HEK293 (cell line): Measurements from ENCODE around the gene USP9Y.
"Not testable (repeated sequence)": the region's sequence is repeated elsewhere in the genome, so short reads cannot be mapped to it uniquely, and the experiment has no call there.

Source experiments
- CTCF ChIA-PET: fragments of 350-600 bp; formaldehyde crosslinking; extraction: SDS; loops from one replicate; lab custom pipeline; 2021; ENCODE audit warnings: antibody characterized with exemption; lab: Yijun Ruan, JAX
- POLR2A ChIA-PET: fragments of 300-600 bp; formaldehyde crosslinking; extraction: SDS; loops from one replicate; lab custom pipeline; 2020; ENCODE audit warnings: antibody characterized with exemption, inconsistent platforms; lab: Yijun Ruan, JAX
- H3K27ac ChIP-seq: fragments of 200-500 bp; sonication (Bioruptor generic); 2 replicates; pipeline ENCODE4 v1.5.1; 2014; ENCODE audit warnings: low read depth, low read length, control low read depth, inconsistent platforms; ENCODE audit errors: extremely low read depth
- H3K36me3 ChIP-seq, 2 experiments: fragments of 200-500 bp in 1 of 2; sonication (Bioruptor generic) in 1 of 2; 1 replicate in 1 of 2; 2 replicates in 1 of 2; pipeline ENCODE4 v1.5.1; 2014 to 2017; ENCODE audit warnings: inconsistent platforms in 2 of 2, low read length in 2 of 2; ENCODE audit not compliant: control insufficient read depth in 2 of 2, insufficient read depth in 1 of 2
- H3K4me1 ChIP-seq: fragments of 200-500 bp; sonication (Bioruptor generic); 2 replicates; pipeline ENCODE4 v1.5.1; 2014; ENCODE audit warnings: mild to moderate bottlenecking, low read length, inconsistent platforms; ENCODE audit not compliant: control insufficient read depth, insufficient read depth
- H3K4me3 ChIP-seq: 2 replicates; pipeline ENCODE4 v1.5.1; 2011; ENCODE audit warnings: low read depth, mild to moderate bottlenecking, control low read depth, low read length, moderate library complexity
- H3K9me3 ChIP-seq: fragments of 200-500 bp; sonication (Bioruptor generic); 2 replicates; pipeline ENCODE4 v1.5.1; 2014; ENCODE audit warnings: low read depth, low read length, inconsistent platforms; ENCODE audit not compliant: control insufficient read depth, insufficient read depth
- SALL2 ChIP-seq: fragments of 450-650 bp; formaldehyde crosslinking; IDR thresholded peaks from 2 replicates; pipeline ENCODE4 v1.5.0; 2017; ENCODE audit warnings: missing biosample characterization, mild to moderate bottlenecking, missing genetic modification characterization, borderline replicate concordance
- ZFP41 ChIP-seq: fragments of 450-650 bp; formaldehyde crosslinking; IDR thresholded peaks from 2 replicates; pipeline ENCODE4 v1.5.1; 2016; ENCODE audit warnings: missing biosample characterization, missing genetic modification characterization, borderline replicate concordance
- ZNF155 ChIP-seq: fragments of 450-650 bp; formaldehyde crosslinking; IDR thresholded peaks from 2 replicates; pipeline ENCODE4 v1.5.1; 2016; ENCODE audit warnings: missing biosample characterization, missing genetic modification characterization
- ZNF174 ChIP-seq: fragments of 450-650 bp; formaldehyde crosslinking; IDR thresholded peaks from 2 replicates; pipeline ENCODE4 v1.5.0; 2017; ENCODE audit warnings: missing biosample characterization, mild to moderate bottlenecking, missing genetic modification characterization
- ZNF202 ChIP-seq: fragments of 450-650 bp; formaldehyde crosslinking; IDR thresholded peaks from 2 replicates; pipeline ENCODE4 v1.5.1; 2016; ENCODE audit warnings: missing biosample characterization, missing genetic modification characterization, borderline replicate concordance
- ZNF391 ChIP-seq: fragments of 450-650 bp; formaldehyde crosslinking; IDR thresholded peaks from 2 replicates; pipeline ENCODE4 v1.5.1; 2016; ENCODE audit warnings: low read depth, missing biosample characterization, missing genetic modification characterization, borderline replicate concordance
- ZNF449 ChIP-seq: fragments of 450-650 bp; formaldehyde crosslinking; IDR thresholded peaks from 2 replicates; pipeline ENCODE4 v1.5.1; 2017; ENCODE audit warnings: missing biosample characterization, mild to moderate bottlenecking, missing genetic modification characterization, moderate library complexity
- ZNF521 ChIP-seq: fragments of 450-650 bp; formaldehyde crosslinking; IDR thresholded peaks from 2 replicates; pipeline ENCODE4 v1.5.1; 2017; ENCODE audit warnings: missing biosample characterization, mild to moderate bottlenecking, missing genetic modification characterization
- ZNF621 ChIP-seq: fragments of 450-650 bp; formaldehyde crosslinking; IDR thresholded peaks from 2 replicates; pipeline ENCODE4 v1.5.1; 2017; ENCODE audit warnings: missing biosample characterization, missing genetic modification characterization
- ZNF658 ChIP-seq: fragments of 450-650 bp; formaldehyde crosslinking; IDR thresholded peaks from 2 replicates; pipeline ENCODE4; 2016; ENCODE audit warnings: missing biosample characterization, missing genetic modification characterization
- ZNF670 ChIP-seq: fragments of 450-650 bp; formaldehyde crosslinking; IDR thresholded peaks from 2 replicates; pipeline ENCODE4 v1.5.1; 2016; ENCODE audit warnings: missing biosample characterization, missing genetic modification characterization, low read depth
- ZNF777 ChIP-seq: fragments of 450-650 bp; formaldehyde crosslinking; IDR thresholded peaks from 2 replicates; pipeline ENCODE4 v1.5.1; 2017; ENCODE audit warnings: missing biosample characterization, missing genetic modification characterization, borderline replicate concordance
- ZSCAN18 ChIP-seq: fragments of 450-650 bp; formaldehyde crosslinking; IDR thresholded peaks from 2 replicates; pipeline ENCODE4 v1.5.1; 2016; ENCODE audit warnings: missing biosample characterization, missing genetic modification characterization
- TF ChIP-seq, protein P1 (sequence below): fragments of 450-650 bp; formaldehyde crosslinking; IDR thresholded peaks from 2 replicates; pipeline ENCODE4 v1.5.1; 2016; ENCODE audit warnings: missing biosample characterization, missing genetic modification characterization, borderline replicate concordance
- TF ChIP-seq, protein P2 (sequence below): fragments of 450-650 bp; formaldehyde crosslinking; IDR thresholded peaks from 2 replicates; pipeline ENCODE4 v1.5.1; 2016; ENCODE audit warnings: missing biosample characterization, missing genetic modification characterization
- TF ChIP-seq, protein P3 (sequence below): fragments of 450-650 bp; formaldehyde crosslinking; IDR thresholded peaks from 2 replicates; pipeline ENCODE4 v1.5.1; 2016; ENCODE audit warnings: missing biosample characterization, missing genetic modification characterization, low read depth

Gene USP9Y

GRCh38 chrY:12661745-12662681 lies 39.0 kb upstream of the USP9Y start (continued):
- TF ChIP-seq, protein P1, sequence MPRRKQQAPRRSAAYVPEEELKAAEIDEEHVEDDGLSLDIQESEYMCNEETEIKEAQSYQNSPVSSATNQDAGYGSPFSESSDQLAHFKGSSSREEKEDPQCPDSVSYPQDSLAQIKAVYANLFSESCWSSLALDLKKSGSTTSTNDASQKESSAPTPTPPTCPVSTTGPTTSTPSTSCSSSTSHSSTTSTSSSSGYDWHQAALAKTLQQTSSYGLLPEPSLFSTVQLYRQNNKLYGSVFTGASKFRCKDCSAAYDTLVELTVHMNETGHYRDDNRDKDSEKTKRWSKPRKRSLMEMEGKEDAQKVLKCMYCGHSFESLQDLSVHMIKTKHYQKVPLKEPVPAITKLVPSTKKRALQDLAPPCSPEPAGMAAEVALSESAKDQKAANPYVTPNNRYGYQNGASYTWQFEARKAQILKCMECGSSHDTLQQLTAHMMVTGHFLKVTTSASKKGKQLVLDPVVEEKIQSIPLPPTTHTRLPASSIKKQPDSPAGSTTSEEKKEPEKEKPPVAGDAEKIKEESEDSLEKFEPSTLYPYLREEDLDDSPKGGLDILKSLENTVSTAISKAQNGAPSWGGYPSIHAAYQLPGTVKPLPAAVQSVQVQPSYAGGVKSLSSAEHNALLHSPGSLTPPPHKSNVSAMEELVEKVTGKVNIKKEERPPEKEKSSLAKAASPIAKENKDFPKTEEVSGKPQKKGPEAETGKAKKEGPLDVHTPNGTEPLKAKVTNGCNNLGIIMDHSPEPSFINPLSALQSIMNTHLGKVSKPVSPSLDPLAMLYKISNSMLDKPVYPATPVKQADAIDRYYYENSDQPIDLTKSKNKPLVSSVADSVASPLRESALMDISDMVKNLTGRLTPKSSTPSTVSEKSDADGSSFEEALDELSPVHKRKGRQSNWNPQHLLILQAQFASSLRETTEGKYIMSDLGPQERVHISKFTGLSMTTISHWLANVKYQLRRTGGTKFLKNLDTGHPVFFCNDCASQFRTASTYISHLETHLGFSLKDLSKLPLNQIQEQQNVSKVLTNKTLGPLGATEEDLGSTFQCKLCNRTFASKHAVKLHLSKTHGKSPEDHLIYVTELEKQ (tag by site-specific recombination), result no peak
- no peak for TF ChIP-seq ZNF521 (tag by site-specific recombination)

DNA sequence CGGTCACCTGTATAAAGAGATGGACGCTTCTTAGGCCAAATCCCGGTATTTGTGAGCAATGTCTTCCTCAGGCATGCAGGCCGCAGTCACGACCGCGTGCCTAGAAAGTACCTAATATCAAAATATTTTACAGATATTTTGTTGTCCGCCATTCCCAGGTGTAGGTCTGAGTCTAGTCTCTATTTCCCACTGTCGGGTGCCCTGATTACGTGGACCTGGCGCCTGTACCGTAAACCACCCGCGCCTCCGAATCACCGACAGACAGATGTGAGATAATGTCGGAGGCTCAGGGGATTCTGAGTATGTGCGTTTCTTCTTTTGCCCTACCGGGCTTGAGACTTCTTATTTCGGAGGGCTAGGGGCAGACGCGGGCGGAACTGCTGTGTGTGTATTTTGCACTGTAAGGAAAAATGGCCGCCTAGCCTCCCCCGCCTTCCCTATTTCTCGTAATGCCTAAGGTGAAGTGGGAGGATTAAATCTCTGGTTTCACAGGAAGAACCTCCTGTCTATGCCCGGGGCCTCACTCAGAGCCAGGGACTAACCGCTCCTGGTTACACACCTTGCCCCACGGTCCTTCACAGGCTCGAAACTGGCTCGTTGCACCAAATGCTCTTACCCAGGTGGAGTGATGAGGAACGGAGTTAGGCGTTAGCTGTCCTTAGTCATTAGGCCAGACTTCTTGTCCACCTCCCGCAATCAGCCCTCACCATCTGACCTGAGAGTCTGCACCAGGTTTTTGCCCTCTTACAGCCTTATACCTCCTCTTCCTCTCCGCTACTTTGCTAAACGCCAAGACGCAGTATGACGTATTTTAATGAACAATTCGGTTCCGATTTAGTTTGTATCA lies 38.1 kb upstream of the USP9Y start:
- Histone ChIP-seq H3K27ac (no peak overlapping the region), H3K4me3 (no peak overlapping the region), H3K9me3 (no peaks in the 10 kb centered on the region), H3K4me1 (no peaks in the 10 kb centered on the region), H3K36me3 (no peaks in the 10 kb centered on the region)
- ChIA-PET CTCF (no interaction called here), POLR2A (no interaction called here)
- no peak for TF ChIP-seq ZSCAN18 (tag by site-specific recombination)
- no peak for TF ChIP-seq ZNF777 (tag by site-specific recombination)

GRCh38 chrY:12663845-12664244 lies 37.2 kb upstream of the USP9Y start:
- POLR2A ChIA-PET, H3K4me1 ChIP-seq, CTCF ChIA-PET, H3K36me3 ChIP-seq, H3K9me3 ChIP-seq, H3K27ac ChIP-seq, H3K4me3 ChIP-seq: not testable (repeated sequence)

- H3K27ac ChIP-seq, result no peak overlapping the region
- H3K4me3 ChIP-seq, result no peak overlapping the region
- no peaks in the 10 kb centered on the region for H3K36me3 ChIP-seq
- TF ChIP-seq ZNF174, result no peak
- TF ChIP-seq ZNF621, result no peak
- no peak for TF ChIP-seq ZNF670
- no peak for TF ChIP-seq ZFP41
- TF ChIP-seq ZNF658 (tag by site-specific recombination), result no peak
- no peak for TF ChIP-seq ZNF202 (tag by site-specific recombination)
- TF ChIP-seq, protein P2, sequence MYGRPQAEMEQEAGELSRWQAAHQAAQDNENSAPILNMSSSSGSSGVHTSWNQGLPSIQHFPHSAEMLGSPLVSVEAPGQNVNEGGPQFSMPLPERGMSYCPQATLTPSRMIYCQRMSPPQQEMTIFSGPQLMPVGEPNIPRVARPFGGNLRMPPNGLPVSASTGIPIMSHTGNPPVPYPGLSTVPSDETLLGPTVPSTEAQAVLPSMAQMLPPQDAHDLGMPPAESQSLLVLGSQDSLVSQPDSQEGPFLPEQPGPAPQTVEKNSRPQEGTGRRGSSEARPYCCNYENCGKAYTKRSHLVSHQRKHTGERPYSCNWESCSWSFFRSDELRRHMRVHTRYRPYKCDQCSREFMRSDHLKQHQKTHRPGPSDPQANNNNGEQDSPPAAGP (tag by site-specific recombination), result no peak
- no peak for TF ChIP-seq SALL2 (tag by site-specific recombination)
- no peak for TF ChIP-seq ZNF391 (tag by site-specific recombination)
- TF ChIP-seq, protein P3, sequence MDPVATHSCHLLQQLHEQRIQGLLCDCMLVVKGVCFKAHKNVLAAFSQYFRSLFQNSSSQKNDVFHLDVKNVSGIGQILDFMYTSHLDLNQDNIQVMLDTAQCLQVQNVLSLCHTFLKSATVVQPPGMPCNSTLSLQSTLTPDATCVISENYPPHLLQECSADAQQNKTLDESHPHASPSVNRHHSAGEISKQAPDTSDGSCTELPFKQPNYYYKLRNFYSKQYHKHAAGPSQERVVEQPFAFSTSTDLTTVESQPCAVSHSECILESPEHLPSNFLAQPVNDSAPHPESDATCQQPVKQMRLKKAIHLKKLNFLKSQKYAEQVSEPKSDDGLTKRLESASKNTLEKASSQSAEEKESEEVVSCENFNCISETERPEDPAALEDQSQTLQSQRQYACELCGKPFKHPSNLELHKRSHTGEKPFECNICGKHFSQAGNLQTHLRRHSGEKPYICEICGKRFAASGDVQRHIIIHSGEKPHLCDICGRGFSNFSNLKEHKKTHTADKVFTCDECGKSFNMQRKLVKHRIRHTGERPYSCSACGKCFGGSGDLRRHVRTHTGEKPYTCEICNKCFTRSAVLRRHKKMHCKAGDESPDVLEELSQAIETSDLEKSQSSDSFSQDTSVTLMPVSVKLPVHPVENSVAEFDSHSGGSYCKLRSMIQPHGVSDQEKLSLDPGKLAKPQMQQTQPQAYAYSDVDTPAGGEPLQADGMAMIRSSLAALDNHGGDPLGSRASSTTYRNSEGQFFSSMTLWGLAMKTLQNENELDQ (tag by site-specific recombination), result no peak
- TF ChIP-seq ZNF449, result no peak
- TF ChIP-seq ZNF155 (tag by site-specific recombination), result no peak
These were observed 22.9 kb upstream of the USP9Y start for GRCh38 chrY:12678111-12678510.

More at GRCh38 chrY:12678111-12678510, 22.9 kb upstream of the USP9Y start:
- no peaks in the 10 kb centered on the region for H3K4me1 ChIP-seq
- CTCF ChIA-PET, result no interaction called here
- H3K9me3 ChIP-seq, result no peaks in the 10 kb centered on the region
- POLR2A ChIA-PET, result no interaction called here
